GM19351 (cell line): Measurements from ENCODE around the gene TTC38.
"Not testable (repeated sequence)": the region's sequence is repeated elsewhere in the genome, so short reads cannot be mapped to it uniquely, and the experiment has no call there.

ENCODE experiments used
- ATAC-seq: cut with Tn5 transposase; IDR thresholded peaks from one replicate; pipeline ENCODE4 v1.9.1; 2021; ENCODE audit warnings: mild to moderate bottlenecking, moderate library complexity; ENCODE audit not compliant: unreplicated experiment

TTC38 gene

DNA sequence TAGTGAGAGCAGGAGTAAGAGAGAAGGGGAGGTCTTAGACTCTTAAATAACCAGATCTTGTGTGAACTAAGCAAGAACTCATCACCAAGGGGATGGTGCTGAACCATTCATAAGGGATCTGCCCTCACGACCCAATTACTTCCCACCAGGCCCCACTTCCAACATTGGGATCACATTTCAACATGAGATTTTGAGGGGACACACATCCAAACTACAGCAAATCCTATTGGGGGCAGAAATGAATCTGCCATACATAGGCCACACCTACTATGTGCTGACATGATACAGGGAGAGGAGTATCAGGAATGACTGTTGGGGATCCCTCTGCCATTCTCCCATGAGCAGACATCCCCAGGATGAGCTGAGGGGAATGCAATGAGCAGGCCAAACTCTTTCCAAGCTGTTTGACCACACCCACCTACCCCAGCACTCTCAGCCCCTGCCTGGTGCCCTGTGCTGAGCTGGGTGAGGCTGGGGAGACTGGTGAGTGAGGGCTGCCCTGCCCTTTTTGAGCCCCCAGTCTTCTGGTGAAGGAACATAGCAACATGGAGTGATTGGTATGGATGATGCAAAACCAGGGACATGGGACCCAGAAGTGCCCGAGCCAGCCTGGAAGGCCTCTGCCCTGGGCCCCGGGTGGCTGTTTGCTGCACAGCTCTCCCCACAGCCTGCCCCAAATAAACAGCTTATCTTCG lies 27.6 kb downstream of the TTC38 start:
- ATAC-seq = no peak

DNA sequence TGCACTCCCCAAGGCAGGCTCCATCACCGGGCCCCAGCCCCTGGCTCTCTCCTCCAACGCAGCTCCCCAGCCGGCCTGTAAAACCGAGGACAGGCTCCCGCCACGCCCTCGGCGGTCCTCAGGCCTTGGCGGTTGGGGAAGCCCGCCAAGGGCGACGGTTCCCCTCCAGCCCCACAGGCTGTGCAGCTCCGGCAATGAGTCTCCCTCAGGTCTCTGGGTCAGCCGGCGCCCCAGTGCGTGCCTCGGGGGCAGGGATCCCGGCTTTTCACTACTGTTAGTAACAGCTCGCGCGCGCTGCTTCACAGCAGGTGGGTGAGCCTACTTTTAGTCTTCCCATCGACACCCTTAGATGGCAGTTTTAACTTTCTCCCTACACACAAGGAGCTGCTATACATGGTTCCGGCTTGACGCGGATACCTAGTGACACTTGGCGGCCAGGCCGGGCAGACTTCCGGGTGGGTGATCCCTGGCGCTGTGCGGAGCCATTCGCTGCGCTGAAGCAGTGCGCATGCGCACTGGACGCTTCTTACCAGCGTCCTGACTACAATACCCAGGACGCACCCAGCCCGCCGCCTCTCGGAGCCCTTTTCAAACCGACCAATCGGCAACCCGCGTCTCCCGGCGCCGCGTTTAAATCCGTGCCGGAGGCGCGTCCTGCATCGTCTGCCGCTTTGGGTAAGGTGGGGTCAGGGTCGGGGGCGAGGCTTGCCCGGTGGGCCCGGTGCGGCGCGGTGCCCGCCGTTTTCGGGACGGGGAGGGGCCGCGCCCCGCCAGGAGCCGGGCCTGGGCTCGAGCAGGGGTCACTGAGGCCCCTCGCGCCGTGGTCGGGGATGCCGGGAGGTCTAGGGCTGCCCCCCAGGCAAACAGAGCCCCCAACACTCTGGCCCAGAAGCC lies 28.7 kb downstream of the TTC38 start, which contains the start of gene GTSE1:
Gene GTSE1, plus strand, starts transcription at position 614 of the 894 bp plus-strand sequence. CDS start 531 bp downstream, outside the sequence.
- peak; percentile 94 for ATAC-seq

DNA sequence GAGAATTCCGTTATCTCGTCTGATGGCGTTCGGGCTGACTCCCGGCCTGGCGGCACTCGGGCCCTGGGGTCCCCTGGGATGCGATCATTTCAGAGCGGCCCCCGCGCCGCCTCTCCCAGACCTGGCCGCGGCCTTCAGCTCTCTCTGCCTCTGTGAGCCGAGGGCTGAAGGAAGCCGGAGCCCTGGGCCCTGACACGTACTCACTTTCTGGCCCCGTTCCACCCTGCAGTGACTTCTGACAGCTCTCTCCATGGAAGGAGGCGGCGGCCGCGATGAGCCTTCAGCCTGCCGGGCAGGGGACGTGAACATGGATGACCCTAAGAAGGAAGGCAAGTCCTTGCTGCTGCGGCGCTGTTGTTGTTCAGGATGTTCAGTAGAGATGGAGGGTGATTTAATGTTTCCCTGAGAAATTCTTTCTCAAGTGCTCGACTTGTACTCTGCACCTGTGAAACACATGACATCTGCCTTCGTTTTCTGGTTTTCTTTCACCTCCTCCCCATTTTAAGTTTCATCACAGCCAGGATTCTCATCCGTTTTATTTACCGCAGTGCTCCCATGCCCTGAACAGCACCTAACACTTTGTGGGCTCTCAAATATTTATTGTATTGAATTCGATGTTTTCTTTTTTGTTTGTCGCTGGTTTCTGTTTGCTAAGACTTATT lies 29.5 kb downstream of the TTC38 start:
- ATAC-seq = peak; percentile 17

DNA sequence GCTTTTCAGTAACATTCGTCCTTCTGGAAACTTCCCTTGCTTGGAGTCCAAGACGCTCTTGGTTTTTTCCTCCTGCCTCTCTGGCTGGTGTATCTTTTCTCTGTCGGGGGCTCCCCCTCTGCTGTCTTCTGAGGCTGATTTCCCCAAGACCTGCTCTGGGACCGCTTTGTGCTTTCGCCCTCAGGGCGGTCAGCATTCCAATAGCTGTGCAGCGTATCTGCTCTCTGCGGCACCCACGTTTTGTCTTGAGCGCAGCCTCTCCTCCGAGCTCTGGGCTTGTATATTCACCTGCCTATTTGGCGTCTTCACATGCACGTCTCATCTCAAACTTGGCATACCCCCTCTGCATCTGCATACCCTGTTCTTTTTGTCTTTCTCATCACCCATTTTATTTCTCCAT lies 31.3 kb downstream of the TTC38 start:
- ATAC-seq = no peak

DNA sequence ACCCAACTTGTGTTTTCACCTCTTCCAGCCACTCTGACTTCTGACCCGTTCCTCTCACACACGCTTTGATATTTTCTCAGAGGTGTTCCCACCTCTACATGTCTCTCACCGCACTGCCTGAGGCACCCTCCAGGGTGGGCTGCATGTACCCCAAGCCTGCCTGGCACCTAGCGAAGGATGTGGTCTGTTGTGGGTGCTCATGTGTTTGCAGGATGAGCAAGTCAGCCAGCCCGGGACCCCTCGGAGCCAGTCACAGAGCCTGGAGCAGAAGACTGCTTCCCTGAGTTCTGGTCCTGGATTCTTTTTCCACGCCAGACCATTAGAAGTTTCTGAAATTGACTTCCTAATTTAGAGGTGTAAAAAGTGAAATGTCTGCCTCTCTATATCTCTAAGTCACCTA lies 32.7 kb downstream of the TTC38 start:
- ATAC-seq = no peak

DNA sequence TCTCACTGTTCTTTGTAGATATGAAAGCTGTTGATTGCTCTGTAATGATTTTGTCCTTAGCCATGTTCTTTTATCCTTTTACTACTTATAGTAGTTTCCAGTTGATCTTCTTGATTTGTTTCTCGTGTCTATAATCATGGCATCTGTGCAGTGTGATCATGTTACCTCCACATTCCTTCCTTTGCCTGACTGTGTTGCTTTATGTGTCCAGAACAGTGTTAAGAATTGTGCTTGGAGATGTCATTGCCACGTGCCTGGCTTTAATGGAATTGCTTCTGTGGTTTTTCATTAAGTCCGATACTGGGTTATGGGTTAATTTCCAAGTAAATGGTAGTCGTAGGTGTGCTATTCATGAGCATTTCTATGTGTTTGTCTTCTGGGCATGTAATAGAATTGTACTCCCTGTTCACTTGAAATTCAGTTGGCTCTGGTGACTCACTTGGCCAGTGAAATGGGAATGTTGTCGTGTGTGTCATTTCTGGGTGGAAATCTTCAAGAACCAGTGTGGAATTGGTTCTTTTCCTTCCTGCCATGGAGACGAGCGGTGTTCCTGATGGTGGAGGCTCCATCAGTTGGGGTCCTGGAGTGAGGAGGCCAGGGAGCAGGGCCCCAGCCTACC lies 35.6 kb downstream of the TTC38 start:
- ATAC-seq = no peak

DNA sequence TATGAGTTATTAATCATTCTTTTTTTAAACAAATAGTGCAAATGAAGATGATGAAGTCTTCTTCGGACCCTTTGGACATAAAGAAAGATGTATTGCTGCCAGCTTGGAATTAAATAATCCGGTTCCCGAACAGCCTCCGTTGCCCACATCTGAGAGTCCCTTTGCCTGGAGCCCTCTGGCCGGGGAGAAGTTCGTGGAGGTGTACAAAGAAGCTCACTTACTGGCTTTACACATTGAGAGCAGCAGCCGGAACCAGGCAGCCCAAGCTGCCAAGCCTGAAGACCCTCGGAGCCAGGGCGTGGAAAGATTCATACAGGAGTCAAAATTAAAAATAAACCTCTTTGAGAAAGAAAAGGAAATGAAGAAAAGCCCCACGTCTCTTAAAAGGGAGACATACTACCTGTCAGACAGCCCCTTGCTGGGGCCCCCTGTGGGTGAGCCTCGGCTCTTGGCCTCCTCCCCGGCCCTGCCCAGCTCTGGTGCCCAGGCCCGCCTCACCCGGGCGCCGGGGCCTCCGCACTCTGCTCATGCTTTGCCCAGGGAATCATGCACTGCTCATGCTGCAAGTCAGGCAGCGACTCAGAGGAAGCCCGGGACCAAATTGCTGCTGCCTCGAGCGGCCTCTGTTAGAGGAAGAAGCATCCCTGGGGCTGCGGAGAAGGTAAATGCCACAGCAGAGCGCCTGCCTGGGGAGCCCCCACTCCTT lies 40.6 kb downstream of the TTC38 start:
- no peak for ATAC-seq

DNA sequence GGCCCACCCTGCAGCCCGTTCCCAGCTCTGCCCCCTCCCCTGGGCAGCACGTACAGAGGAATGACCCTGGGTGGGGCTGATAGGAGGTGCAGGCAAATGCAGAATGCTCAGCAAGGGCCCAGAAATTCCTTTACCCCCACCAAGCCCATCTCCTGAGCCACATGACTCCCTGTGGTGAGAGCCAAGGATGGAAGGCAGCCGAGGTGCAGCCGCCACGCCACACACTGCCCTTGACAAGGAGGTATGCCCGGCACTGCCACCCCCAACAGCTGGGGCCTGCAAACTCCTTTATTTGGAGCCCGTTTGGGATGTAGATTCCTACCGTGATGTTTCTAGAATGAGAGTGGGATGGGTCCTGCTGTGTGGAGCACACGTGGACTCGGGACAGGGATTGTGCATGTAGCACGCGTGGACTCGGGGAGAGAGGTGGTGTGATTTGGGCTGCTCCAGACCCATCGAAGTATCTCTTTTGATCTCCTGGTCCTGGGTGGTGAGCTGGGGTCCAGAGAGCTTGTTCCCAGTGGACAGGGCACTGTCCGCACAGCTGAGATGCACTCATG lies 41.8 kb downstream of the TTC38 start:
- no peak for ATAC-seq

DNA sequence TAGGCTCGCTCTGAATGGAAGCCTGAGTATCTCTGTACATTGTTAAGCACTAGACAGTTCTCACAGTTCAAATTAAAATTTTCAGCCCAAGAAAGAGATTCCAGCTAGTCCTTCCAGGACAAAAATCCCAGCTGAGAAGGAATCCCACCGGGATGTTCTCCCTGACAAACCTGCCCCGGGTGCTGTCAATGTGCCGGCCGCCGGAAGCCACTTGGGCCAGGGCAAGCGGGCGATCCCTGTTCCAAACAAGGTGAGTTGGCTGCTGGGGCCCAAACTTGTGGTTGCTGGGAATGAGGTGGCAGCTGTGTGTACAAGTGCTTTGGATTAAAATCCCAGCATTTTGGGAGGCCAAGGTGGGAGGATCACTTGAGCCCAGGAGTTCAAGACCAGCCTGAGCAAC lies 44.2 kb downstream of the TTC38 start:
- ATAC-seq = no peak

DNA sequence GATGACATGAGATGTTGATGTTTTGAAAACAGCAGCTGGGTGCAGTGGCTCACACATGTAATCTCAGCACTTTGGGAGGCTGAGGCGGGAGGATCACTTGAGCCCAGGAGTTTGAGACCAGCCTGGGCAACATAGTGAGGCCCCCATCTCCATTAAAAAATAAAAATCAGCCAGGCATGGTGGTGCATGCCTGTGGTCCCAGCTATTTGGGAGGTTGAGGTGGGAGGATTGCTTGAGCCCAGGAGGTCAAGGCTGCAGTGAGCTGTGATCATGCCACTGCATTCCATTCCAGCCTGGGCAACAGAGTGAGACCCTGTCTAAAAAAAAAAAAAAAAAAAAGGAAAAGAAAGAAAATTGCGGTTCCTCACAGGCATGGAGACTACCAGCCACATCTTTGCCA lies 45.0 kb downstream of the TTC38 start:
- ATAC-seq = not testable (repeated sequence)

DNA sequence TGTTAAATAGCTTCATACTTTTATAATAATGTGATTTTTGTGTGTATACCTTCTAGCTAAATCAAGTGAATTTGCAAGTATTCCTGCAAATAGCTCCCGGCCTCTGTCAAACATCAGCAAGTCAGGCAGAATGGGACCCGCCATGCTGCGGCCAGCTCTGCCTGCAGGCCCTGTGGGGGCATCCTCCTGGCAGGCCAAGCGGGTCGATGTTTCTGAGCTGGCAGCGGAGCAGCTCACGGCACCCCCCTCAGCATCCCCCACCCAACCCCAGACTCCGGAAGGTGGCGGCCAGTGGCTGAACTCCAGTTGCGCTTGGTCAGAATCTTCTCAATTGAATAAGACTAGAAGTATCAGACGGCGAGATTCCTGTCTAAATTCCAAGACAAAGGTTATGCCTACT lies 48.2 kb downstream of the TTC38 start:
- no peak for ATAC-seq

DNA sequence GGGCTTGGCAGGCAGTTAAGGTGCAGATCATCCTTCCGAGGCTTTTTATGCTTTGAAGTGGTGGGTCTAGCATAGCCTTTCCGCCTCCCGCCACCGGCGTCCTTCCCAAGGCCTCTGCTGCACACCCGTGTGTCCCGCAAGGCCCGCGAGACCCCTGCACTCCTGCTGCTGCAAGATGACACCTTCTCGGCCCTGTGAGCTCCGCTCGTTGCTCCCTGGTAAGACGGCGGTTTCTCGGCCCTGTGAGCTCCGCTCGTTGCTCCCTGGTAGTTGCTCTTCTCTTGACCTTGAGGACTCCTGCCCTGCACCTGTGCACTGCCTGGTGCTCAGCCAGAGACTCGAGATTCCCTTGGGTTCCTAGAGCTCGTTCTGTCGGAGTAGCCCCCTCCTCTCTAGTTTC lies 49.8 kb downstream of the TTC38 start:
- no peak for ATAC-seq

DNA sequence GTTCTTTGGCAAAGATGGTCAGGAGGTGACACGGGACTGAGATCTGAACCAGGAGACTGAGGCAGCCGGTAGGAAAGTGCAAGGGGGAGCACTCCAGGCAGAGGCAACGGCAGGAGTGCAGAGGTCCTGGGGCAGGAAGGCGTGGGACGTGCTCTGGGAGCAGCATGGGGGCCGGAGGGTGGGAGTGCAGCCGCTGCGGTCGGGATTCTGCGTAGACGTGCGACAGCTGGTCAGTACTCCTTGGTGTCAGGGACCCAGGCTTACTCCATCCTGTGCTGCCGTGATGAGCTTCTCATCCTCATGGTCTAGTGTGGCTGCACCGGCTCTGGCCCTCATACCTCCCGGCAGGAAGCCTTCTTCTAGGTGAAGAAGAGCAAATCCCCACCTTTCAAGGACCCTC lies 50.8 kb downstream of the TTC38 start:
- ATAC-seq = no peak

DNA sequence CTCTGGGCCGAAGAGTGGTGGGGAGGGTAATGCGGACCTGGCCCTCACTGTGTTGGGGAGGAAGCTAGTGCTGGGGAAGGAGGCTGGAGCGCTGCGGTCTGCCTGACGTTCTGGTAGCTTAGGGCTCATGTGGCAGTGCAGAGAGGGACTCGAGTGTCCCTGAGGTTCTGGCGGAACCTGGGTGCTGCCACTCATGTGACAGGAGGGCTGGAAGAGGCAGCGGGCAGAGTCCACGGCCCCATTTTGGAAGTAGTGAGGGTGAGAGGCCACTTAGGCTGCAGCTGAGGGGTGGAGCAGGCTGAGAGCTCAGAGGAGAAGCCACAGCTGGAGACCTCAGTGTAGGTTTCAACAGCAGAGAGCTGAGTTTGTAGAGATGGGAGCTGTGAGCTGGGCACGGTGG lies 51.5 kb downstream of the TTC38 start:
- ATAC-seq = no peak

DNA sequence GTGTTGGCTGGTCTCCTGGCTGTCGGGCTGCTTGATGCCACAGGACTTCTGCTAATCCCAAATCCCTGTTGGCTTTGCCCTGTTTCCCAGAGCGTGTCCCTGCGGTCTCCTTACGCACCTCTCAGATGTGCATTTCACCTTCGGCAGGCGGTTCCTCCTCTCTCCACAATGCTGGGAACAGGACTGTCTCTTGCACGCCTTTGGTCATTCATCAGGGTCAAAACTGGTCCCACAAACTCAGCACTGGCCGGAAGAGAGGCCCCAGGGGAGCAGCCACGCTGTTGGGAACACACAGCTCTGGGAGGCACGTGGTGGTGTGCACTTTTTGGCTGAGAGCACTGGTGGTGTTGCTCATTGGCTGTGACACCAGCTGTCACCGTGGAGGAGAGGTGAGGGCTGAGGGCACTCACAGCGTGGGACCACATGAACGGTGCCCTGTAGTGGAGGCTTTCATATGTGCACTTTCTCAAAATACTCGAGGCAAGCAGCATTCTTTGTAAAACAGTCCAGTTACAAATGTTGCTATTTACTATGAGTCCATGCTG lies 52.4 kb downstream of the TTC38 start:
- ATAC-seq = no peak

DNA sequence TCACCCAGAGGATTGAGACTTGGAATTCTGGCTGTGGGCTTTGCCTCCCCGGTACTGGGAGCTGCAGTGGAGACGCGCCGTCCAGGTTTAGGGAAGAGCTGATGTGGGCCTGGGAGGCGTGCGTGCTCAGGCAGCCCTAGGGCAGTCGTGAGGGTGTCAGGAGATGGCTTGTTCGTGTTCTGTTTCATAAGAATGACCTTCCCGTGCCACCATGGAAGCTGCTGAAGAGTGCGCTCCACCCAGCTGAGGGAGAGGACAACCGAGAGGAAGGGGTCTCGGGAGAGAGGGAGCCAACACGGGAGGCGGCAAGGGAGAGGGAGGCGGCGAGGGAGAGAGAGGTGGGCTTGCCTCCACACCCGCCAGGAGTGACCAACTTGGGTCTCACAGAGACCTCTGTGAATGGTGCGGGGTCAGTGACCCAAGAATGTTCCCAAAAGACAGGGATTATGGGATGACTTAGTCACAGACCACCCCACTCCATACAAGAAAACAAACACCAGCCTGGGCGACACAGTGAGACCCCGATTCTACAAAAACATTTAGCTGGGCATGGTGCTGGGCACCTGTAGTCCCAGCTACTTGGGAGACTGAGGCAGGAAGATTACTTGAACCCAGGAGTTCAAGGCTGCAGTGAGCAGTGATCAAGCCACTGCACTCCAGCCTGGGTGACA lies 53.0 kb downstream of the TTC38 start:
- no peak for ATAC-seq

DNA sequence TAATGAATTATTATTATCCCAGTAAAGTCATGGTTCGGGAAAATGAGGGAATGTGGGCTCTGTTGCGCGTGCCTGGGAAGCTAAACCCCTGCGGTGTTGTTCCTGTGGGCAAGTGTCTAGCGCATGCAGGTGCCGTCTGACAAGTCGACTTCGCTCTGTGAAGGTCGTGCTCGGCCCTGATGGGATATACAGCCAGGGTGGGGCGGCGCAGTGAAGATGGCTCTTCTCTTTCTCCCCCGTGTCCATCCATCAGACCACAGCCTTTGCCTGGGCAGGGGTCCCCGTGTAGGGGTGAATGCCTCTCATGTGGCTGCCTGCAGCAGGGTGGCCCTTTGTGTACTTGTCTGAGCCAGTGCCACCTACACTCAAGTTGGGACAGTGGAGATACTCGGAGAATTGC lies 54.9 kb downstream of the TTC38 start:
- no peak for ATAC-seq

DNA sequence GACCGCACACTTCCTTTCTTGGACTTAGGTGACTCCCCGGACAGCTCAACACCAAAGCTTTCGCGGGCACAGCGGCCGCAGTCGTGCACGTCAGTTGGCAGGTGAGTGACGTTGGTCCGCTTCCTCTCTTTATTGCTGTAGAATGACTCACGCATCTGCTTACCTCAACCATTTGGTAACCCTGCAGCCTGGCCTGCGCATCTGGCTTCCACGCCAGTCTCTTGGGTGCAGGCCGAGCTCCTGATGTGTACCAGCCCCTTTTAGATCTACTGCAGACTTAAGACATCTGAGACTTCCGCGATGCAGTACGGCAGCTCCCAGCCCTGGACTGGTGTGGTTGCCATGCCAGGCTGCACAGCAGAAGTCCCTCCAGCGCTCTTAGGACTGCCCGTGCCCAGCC lies 55.4 kb downstream of the TTC38 start:
- ATAC-seq = no peak

DNA sequence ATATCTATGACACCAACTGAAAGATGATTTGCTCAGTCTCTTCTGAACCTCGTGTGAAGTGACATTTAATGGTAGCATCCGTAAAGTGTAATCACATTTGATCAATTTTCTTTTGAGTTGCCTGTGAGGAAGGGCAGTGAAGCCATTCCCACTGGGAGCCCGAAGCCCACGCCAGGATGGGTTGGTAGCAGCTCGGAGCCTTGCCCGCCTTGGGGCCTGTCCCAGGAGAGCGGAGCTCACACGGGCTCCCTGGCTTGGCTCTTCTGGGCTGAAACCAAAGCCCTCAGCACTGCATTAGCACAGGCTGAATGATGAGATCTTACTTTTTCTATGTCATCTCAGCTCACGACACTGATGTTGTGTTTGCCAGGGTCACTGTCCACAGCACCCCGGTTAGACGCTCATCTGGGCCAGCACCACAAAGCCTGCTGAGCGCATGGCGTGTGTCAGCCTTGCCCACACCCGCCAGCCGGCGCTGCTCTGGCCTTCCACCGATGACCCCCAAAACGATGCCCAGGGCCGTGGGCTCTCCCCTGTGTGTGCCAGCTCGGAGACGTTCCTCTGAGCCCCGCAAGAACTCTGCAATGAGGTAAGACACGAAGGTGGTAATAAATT lies 58.4 kb downstream of the TTC38 start:
- no peak for ATAC-seq
